HG02981 (cell line): ENCODE results near the gene LMO4.

ENCODE experiments used
- ATAC-seq: cut with Tn5 transposase; IDR thresholded peaks from one replicate; pipeline ENCODE4 v1.9.1; 2021; ENCODE audit warnings: mild to moderate bottlenecking, moderate library complexity; ENCODE audit not compliant: unreplicated experiment

LMO4 gene

GRCh38 chr1:87356591-87356990 lies 27.9 kb downstream of the LMO4 start:
- no peak for ATAC-seq

DNA sequence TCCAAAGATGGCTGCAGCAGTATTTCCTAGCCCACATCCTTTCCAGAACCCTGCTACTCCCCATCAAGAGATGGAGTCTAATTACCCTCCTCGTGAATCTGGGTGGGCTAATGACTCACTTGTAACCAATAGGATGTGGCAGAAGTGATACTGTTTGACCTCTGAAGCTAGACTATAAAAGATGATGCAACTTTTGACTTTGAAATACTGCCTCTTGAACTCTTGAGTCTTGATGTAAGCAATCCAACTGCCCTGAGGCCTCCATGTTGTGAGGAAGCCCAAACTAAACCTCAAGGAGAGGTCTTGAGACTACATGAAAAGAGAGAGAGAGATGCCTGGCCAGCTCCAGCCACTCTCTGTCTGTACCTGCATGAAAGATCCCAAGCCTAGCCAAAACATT lies 29.5 kb downstream of the LMO4 start:
- ATAC-seq: no peak

GRCh38 chr1:87359586-87359985 lies 30.9 kb downstream of the LMO4 start:
- ATAC-seq: no peak

DNA sequence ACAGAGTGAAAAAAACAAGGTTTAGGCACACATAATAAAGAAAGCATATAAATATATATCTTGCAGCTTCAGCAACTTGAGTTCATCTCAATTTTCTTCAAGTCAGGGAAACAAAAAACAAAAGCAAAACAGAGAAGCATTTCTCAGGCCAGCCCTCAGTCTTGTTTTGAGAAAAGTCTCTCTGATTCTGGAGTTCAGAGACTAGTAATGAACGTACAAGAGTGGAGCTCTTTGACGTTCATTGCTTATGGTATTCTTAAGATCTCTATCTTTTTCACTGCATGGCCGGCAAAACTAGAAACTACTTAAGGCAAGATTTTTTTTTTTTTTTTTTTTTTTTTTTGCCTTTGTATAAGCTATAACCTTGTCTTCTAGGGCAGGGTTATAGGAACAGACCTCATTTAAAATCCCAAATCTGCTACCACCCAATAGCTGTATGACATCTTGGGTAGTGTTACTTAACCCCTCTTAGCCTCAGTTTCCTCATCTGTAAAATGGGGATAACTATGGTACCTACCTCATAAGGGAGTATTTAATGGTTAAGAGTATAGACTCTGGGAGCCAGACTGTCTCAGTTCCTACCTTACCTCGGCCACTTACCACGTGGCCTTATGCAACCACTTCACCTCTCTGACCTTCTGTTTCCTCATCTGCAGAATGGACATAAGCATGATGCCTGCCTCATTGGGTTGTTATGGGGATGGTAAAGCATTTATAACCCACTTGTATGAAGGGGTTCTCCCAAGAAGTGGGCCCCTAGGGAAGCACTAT lies 33.6 kb downstream of the LMO4 start:
- no peak for ATAC-seq

GRCh38 chr1:87362834-87363426 lies 34.2 kb downstream of the LMO4 start:
- no peak for ATAC-seq

- ATAC-seq: no peak
Measured at GRCh38 chr1:87367549-87367948, 38.9 kb downstream of the LMO4 start.

GRCh38 chr1:87368907-87369306 lies 40.2 kb downstream of the LMO4 start:
- ATAC-seq: no peak

- ATAC-seq: no peak
Measured at GRCh38 chr1:87369736-87370478, 41.2 kb downstream of the LMO4 start.

- no peak for ATAC-seq
Measured at GRCh38 chr1:87370544-87370943, 41.9 kb downstream of the LMO4 start.

GRCh38 chr1:87379306-87379705 lies 50.6 kb downstream of the LMO4 start:
- no peak for ATAC-seq

DNA sequence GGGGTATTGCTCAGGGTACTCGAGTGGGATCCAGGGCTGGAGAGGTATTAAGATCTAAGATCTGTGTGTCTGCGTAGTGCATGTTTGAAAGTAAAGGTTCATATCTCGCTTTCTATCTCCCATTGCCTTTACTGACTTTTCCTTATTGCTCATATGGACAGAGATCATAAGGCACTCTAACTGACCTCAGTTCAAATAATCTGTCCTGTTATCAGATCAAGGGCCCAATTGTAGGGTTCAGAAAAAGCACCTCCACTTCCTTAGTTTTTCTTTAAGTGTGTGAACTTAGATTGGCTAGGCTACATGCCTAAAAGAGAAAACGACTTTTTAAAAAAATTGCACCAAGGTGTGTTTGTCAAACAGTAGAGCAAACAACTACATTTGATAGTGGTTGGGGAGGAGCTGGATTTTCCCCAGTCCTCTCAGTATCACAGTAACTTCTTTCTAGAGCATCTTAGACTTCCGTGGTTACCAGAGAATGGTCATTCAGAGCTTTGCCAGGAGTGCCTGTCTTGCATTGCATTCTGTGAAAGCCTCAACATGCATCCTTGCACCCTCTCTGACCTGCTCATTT lies 57.6 kb downstream of the LMO4 start:
- ATAC-seq: no peak

GRCh38 chr1:87388411-87388810 lies 59.7 kb downstream of the LMO4 start:
- ATAC-seq: no peak

DNA sequence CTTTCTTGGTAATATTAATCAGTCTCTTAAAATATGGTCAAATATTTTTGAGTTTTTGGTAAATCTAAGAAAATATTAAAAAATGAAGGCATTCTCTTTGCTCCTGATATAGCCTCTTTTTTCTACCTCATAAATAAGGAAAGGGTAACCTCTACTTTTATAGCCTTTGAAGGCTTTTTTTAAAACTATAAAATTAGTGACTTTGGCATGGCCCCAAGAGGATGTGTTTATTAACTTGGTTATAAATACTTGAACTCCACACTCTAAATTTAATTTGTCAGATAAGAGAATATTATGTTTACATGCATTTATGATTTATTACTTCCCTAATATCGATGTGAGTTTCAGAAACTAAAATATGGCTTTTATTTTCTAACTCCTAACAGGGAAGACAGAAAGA lies 60.3 kb downstream of the LMO4 start:
- no peak for ATAC-seq

DNA sequence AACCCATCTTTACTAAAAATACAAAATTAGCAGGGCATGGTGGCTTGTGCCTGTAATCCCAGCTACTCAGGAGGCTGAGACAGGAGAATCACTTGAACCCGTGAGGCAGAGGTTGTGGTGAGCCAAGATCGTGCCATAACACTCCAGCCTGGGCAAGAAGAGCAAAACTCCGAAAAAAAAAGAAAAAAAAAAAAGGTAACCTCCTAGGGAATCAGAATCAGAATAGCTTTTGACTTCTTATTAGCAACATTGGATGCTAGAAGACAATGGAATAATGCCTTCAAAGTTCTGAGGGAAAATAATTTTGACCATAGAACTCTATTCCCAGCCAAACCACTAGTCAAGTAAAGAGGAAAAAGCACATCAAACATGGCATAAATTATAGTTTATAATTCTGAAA lies 60.9 kb downstream of the LMO4 start:
- ATAC-seq: no peak

DNA sequence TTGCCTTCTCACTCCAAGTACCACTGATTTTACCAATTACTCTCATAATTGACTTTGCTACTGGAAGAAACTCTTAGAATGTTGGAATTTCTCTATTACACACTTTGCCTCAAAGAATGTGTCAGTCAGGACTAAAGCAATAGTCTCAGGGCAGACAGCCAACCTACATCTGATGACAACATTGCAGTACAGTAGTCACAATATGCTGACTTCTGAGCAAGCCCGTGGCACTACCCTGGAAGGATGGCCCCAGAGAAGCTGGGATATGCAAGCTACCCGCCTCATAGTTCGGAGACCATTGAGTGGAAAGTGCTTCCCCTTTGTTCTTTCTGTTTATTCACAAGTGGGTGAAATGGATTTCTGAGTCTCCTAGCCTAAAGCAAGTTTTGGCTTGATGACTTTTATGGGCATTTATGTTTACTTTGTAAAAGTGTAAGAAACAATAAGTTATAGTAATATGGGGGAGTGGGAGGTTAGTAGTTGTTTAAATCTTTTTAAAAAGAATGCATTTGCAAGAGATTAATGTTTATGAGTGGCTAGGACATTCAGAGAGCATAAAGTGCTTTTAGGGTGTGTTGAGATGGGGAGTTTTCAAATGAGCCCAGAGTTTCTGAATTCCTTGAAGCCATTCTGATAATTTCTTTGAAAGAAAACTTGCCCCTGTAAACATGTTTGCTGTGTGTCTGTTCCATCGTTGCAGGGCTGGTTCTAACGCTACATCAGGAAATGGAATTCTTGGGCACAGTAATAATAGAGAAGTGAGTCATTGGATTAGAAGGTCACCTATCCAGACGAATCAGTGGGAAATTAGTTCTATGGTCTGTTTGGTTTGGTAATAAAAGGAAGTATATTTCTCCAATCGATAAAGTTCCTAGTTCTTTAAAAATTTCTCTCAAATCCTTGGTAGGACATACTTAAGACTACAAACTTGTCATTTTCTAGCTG lies 63.8 kb downstream of the LMO4 start:
- no peak for ATAC-seq

GRCh38 chr1:87393445-87394085 lies 64.9 kb downstream of the LMO4 start:
- ATAC-seq: no peak

DNA sequence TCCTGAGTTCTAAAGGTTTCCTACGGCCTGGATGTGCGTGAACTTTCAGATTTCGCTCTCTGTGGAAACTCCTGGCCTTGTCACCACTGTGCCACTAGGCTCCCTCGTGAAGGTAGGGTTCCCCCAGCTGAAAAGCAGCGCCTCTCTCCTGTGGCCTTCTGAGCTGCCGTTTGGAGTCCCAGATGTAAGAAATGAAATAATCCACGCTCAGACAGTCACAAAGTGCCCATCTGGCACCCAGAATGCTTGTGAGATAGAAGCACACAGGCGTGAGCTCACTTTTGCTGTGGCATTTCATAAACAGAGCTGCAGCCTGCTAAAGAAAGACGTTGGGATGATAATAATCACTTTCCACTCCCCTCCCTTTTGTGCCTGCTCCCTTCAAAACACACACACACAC lies 65.8 kb downstream of the LMO4 start:
- no peak for ATAC-seq

- ATAC-seq: no peak
Measured at GRCh38 chr1:87394982-87395381, 66.3 kb downstream of the LMO4 start.
